IMR-90 (cell line): ENCODE data around the gene GMCL1. TPM values are rescaled to one million over a fixed set of nuclear protein-coding genes. Genes with fewer than 3 reads are reported as not detected.

Experiments
- ATAC-seq: fragments of 200-7000 bp; cut with Tn5 transposase; 2 replicates; pipeline ENCODE4 v1.9.1; 2020; ENCODE audit warnings: low read depth, mild to moderate bottlenecking, moderate library complexity
- BruUV-seq: library from RNA; stranded (reverse); fragments of 400-500 nt; replicated peaks from 2 replicates; lab custom pipeline; 2021; lab: Mats Ljungman, UMichigan
- CTCF ChIA-PET: fragments of 300-600 bp; formaldehyde crosslinking; extraction: SDS; loops from one replicate; lab custom pipeline; 2021; ENCODE audit warnings: antibody characterized with exemption; lab: Yijun Ruan, JAX
- POLR2A ChIA-PET: fragments of 300-600 bp; sonication (Branson Sonifier 250); formaldehyde crosslinking; loops from one replicate; lab custom pipeline; 2022; ENCODE audit warnings: antibody characterized with exemption; ENCODE audit not compliant: unreplicated experiment; lab: Charles Lee
- DNase-seq: peaks from one replicate; pipeline ENCODE4 v3.0.0; 2013
- H2AFZ ChIP-seq: replicated peaks from 2 replicates; pipeline ENCODE3; 2013; ENCODE audit warnings: low read length, mild to moderate bottlenecking; ENCODE audit not compliant: poor library complexity
- H2AK5ac ChIP-seq: 2 replicates; pipeline ENCODE4 v1.6.1; 2013; ENCODE audit warnings: low read depth, low read length, inconsistent platforms
- H2AK9ac ChIP-seq: replicated peaks from 2 replicates; pipeline ENCODE3; 2013; ENCODE audit warnings: mild to moderate bottlenecking, low read depth, low read length, moderate library complexity; ENCODE audit not compliant: poor library complexity
- H2BK120ac ChIP-seq: 2 replicates; pipeline ENCODE4 v1.6.1; 2013; ENCODE audit warnings: low read depth, low read length, inconsistent platforms
- H2BK15ac ChIP-seq: 3 replicates; pipeline ENCODE4 v1.6.1; 2013; ENCODE audit warnings: low read depth, low read length, inconsistent platforms
- H2BK20ac ChIP-seq: 2 replicates; pipeline ENCODE4 v1.6.1; 2013; ENCODE audit warnings: low read depth, mild to moderate bottlenecking, inconsistent platforms, low read length, moderate library complexity
- H2BK5ac ChIP-seq: 2 replicates; pipeline ENCODE4 v1.6.1; 2013; ENCODE audit warnings: mild to moderate bottlenecking, low read depth, low read length, inconsistent platforms; ENCODE audit not compliant: poor library complexity, severe bottlenecking
- H3K14ac ChIP-seq: replicated peaks from 2 replicates; pipeline ENCODE4 v1.6.1; 2013; ENCODE audit warnings: low read depth, low read length, inconsistent platforms
- H3K18ac ChIP-seq: 2 replicates; pipeline ENCODE4 v1.6.1; 2013; ENCODE audit warnings: low read depth, low read length, control low read depth
- H3K23ac ChIP-seq: 2 replicates; pipeline ENCODE4 v1.6.1; 2013; ENCODE audit warnings: low read depth, low read length, inconsistent platforms
- H3K27ac ChIP-seq: 2 replicates; pipeline ENCODE4 v1.5.1; 2013; ENCODE audit warnings: mild to moderate bottlenecking, control low read depth, low read length; ENCODE audit not compliant: insufficient read depth
- H3K27me3 ChIP-seq: 2 replicates; pipeline ENCODE4 v1.6.1; 2013; ENCODE audit warnings: low read length; ENCODE audit not compliant: control insufficient read depth, insufficient read depth
- H3K36me3 ChIP-seq: 2 replicates; pipeline ENCODE4 v1.6.1; 2013; ENCODE audit warnings: low read length, mixed read lengths; ENCODE audit not compliant: control insufficient read depth, insufficient read depth
- H3K4ac ChIP-seq: 2 replicates; pipeline ENCODE4 v1.6.1; 2013; ENCODE audit warnings: low read depth, low read length, inconsistent platforms
- H3K4me1 ChIP-seq: 2 replicates; pipeline ENCODE4 v1.6.1; 2013; ENCODE audit warnings: low read length, mixed read lengths; ENCODE audit not compliant: control insufficient read depth, insufficient read depth
- H3K4me2 ChIP-seq: 2 replicates; pipeline ENCODE4 v1.6.1; 2013; ENCODE audit warnings: low read depth, mild to moderate bottlenecking, control low read depth, low read length, moderate library complexity
- H3K4me3 ChIP-seq: 2 replicates; pipeline ENCODE4 v1.5.1; 2013; ENCODE audit warnings: low read depth, mild to moderate bottlenecking, control low read depth, low read length, moderate library complexity; ENCODE audit not compliant: insufficient read depth
- H3K56ac ChIP-seq: 2 replicates; pipeline ENCODE4 v1.6.1; 2013; ENCODE audit warnings: low read length, inconsistent platforms; ENCODE audit not compliant: insufficient read depth; ENCODE audit errors: extremely low read depth
- H3K79me1 ChIP-seq, 2 experiments: 2 replicates each; pipeline ENCODE4 v1.6.1; 2013; ENCODE audit warnings: low read length in 2 of 2, inconsistent platforms in 1 of 2, low read depth in 1 of 2
- H3K9ac ChIP-seq: 2 replicates; pipeline ENCODE4 v1.6.1; 2013; ENCODE audit warnings: low read depth, low read length, control low read depth
- H3K9me1 ChIP-seq: 2 replicates; pipeline ENCODE4 v1.6.1; 2013; ENCODE audit warnings: low read length, inconsistent platforms; ENCODE audit not compliant: insufficient read depth
- H3K9me3 ChIP-seq: 2 replicates; pipeline ENCODE4 v1.6.1; 2013; ENCODE audit warnings: low read length; ENCODE audit not compliant: control insufficient read depth, insufficient read depth
- H4K20me1 ChIP-seq: 2 replicates; pipeline ENCODE4 v1.6.1; 2013; ENCODE audit warnings: low read length, inconsistent platforms; ENCODE audit not compliant: insufficient read depth
- H4K5ac ChIP-seq: 2 replicates; pipeline ENCODE4 v1.6.1; 2013; ENCODE audit warnings: mild to moderate bottlenecking, low read depth, low read length, control low read depth
- H4K8ac ChIP-seq, 2 experiments: 2 replicates each; pipeline ENCODE4 v1.6.1; 2013; ENCODE audit warnings: low read depth in 2 of 2, low read length in 2 of 2, control low read depth in 1 of 2, inconsistent platforms in 1 of 2
- H4K91ac ChIP-seq: 2 replicates; pipeline ENCODE4 v1.6.1; 2013; ENCODE audit warnings: low read depth, low read length, inconsistent platforms; ENCODE audit not compliant: insufficient read depth
- BHLHE40 ChIP-seq: fragments of 150-350 bp; IDR thresholded peaks from 2 replicates; pipeline ENCODE4 v1.6.1; 2016; ENCODE audit warnings: mild to moderate bottlenecking, low read depth, low read length
- CEBPB ChIP-seq: IDR thresholded peaks from 2 replicates; pipeline ENCODE4 v1.6.1; 2012; ENCODE audit warnings: low read depth, low read length, improper control_type of control experiment
- CHD1 ChIP-seq: IDR thresholded peaks from 2 replicates; pipeline ENCODE4 v1.6.1; 2012; ENCODE audit warnings: low read depth, low read length, improper control_type of control experiment
- FOS ChIP-seq: fragments of 150-350 bp; IDR thresholded peaks from 2 replicates; pipeline ENCODE4 v1.6.1; 2016; ENCODE audit warnings: low read depth, low read length
- MAFK ChIP-seq: IDR thresholded peaks from 2 replicates; pipeline ENCODE4 v1.6.1; 2012; ENCODE audit warnings: low read depth, low read length, improper control_type of control experiment
- MAZ ChIP-seq: IDR thresholded peaks from 2 replicates; pipeline ENCODE4 v1.6.1; 2012; ENCODE audit warnings: low read depth, mild to moderate bottlenecking, low read length, improper control_type of control experiment, moderate library complexity, borderline replicate concordance
- MXI1 ChIP-seq: IDR thresholded peaks from 2 replicates; pipeline ENCODE4 v1.6.1; 2012; ENCODE audit warnings: low read depth, mild to moderate bottlenecking, low read length, moderate library complexity, borderline replicate concordance
- NFE2L2 ChIP-seq: fragments of 150-350 bp; IDR thresholded peaks from 2 replicates; pipeline ENCODE4 v1.6.1; 2016; ENCODE audit warnings: low read depth, mild to moderate bottlenecking, low read length
- POLR2A ChIP-seq: IDR thresholded peaks from 2 replicates; pipeline ENCODE4 v1.6.1; 2012; ENCODE audit warnings: mild to moderate bottlenecking, low read depth, low read length
- RAD21 ChIP-seq: IDR thresholded peaks from 2 replicates; pipeline ENCODE4 v1.6.1; 2012; ENCODE audit warnings: low read length, improper control_type of control experiment
- RCOR1 ChIP-seq: IDR thresholded peaks from 2 replicates; pipeline ENCODE4 v1.6.1; 2012; ENCODE audit warnings: mild to moderate bottlenecking, low read length, improper control_type of control experiment; ENCODE audit not compliant: insufficient replicate concordance
- RFX5 ChIP-seq: IDR thresholded peaks from 2 replicates; pipeline ENCODE4 v1.8.0; 2012; ENCODE audit warnings: low read depth, mild to moderate bottlenecking, low read length, moderate library complexity
- SMC3 ChIP-seq: fragments of 150-350 bp; IDR thresholded peaks from 2 replicates; pipeline ENCODE4 v1.6.1; 2016; ENCODE audit warnings: low read depth, mild to moderate bottlenecking, antibody characterized with exemption, low read length, moderate library complexity
- WGBS, 2 experiments: methylation state at CpG; one replicate each; pipeline versions ENCODE4 v1.1.5 to v1.1.7; 2013; ENCODE audit warnings: missing lambda C conversion rate in 2 of 2; ENCODE audit not compliant: insufficient read length in 1 of 2; ENCODE audit errors: extremely low coverage in 2 of 2; 5-methylcytosine and 5-hydroxymethylcytosine counted together
- dilution Hi-C: fragments of 300-500 bp; cut with HindIII; formaldehyde crosslinking; loops from one replicate; pipeline ENCODE4 v1.14.3; 2018; ENCODE audit warnings: low sequenced_read_pairs; ENCODE audit not compliant: unreplicated experiment
- in situ Hi-C: fragments of 300-500 bp; cut with MboI; formaldehyde crosslinking; loops from 3 replicates; pipeline ENCODE4 v1.14.3; 2019; ENCODE audit warnings: low sequenced_read_pairs, inconsistent platforms, mixed read lengths
- intact Hi-C: fragments of 100-400 bp; cut with micrococcal nuclease; formaldehyde crosslinking; loops from 2 replicates; pipeline ENCODE4 v1.10.0; 2022
- polyA plus RNA-seq, 3 experiments: library from polyadenylated mRNA; depleted of rRNA; stranded (reverse); fragments of >200 nt; gene quantifications; 2 replicates each; pipeline ENCODE4 v1.2.3, GENCODE V29; 2012; ENCODE audit warnings: low replicate concordance in 1 of 3
- total RNA-seq: library from RNA; depleted of rRNA; stranded (reverse); fragments of >200 nt; gene quantifications from 2 replicates; pipeline ENCODE4 v1.2.3, GENCODE V29; 2012
- TF ChIP-seq, protein P1 (sequence below): fragments of 150-350 bp; IDR thresholded peaks from 2 replicates; pipeline ENCODE4 v1.6.1; 2016; ENCODE audit warnings: low read depth, mild to moderate bottlenecking, low read length, moderate library complexity, borderline replicate concordance
- TF ChIP-seq, protein P2 (sequence below): conservative IDR thresholded peaks from 2 replicates; pipeline ENCODE4 v1.5.1; 2012; ENCODE audit warnings: mild to moderate bottlenecking, low read depth, low read length, improper control_type of control experiment
- TF ChIP-seq, protein P3 (sequence below): fragments of 150-350 bp; IDR thresholded peaks from 2 replicates; pipeline ENCODE4 v1.6.1; 2017; ENCODE audit warnings: mild to moderate bottlenecking, antibody characterized with exemption, low read length, low read depth

Gene GMCL1
- total and polyA plus RNA-seq, 2 of the 4 experiments (the other 2 are of a cell fraction): 2.8 to 3.4 TPM

DNA sequence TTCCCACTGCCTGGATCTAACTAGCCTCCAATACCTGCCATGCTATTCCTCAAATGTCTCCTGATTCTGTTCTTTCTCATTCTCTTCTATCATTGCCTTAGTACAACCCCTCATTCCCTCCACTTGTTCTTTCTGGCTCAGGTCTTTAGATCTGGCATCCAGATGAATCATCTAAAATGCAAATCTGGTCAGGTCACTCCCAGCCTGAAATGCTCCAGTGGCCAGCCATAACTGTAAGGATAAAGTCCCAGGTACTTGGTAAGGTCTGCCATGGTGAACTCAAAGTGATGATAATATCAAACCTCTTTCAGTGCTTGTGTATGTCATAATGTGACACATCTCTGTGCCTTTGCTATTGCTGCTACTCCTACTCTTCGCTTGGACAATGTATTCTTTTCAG lies 61.4 kb downstream of the GMCL1 start:
- POLR2A ChIA-PET: no interaction called here
- dilution Hi-C loops: no loop called here
- Histone ChIP-seq H3K18ac (no peak overlapping the region), H2BK120ac (no peak overlapping the region), H2BK5ac (no peak overlapping the region), H3K36me3 (peaks cover 3% of the 10 kb centered on the region), H3K9ac (no peak overlapping the region), H3K9me1 (no peaks in the 10 kb centered on the region), H3K79me1 (peaks cover 11 to 21% of the 10 kb centered on the region in 2 experiments; a peak in 2 of 4 replicates), H3K56ac (no peak overlapping the region), H3K4ac (no peak overlapping the region), H3K27ac (no peak overlapping the region), H3K4me3 (no peak overlapping the region), H2AFZ (no peak overlapping the region), H3K9me3 (peaks cover 2% of the 10 kb centered on the region; the same call in 1 of the 2 replicates), H4K91ac (no peak overlapping the region), H2AK5ac (no peak overlapping the region), H4K20me1 (no peaks in the 10 kb centered on the region; the same call in 1 of the 2 replicates), H2AK9ac (no peak overlapping the region), H2BK20ac (no peak overlapping the region), H4K8ac (no peak overlapping the region), H4K5ac (no peak overlapping the region), H3K27me3 (no peaks in the 10 kb centered on the region), H3K14ac (no peak overlapping the region), H3K4me2 (no peak overlapping the region), H2BK15ac (no peak overlapping the region), H3K23ac (no peak overlapping the region), H3K4me1 (peaks cover 4% of the 10 kb centered on the region; the same call in 1 of the 2 replicates)
- intact Hi-C loops: no loop called here
- in situ Hi-C loops: no loop called here
- no CpG with 5 or more reads among the region's 1 CpG for WGBS, 2 experiments
- BruUV-seq: no TSS peak
- TF ChIP-seq MAFK: no peak
- no peak for TF ChIP-seq RCOR1
- no peak for TF ChIP-seq RFX5
- TF ChIP-seq SMC3: no peak
- TF ChIP-seq CHD1: no peak
- TF ChIP-seq BHLHE40: no peak
- TF ChIP-seq MXI1: no peak
- no peak for TF ChIP-seq MAZ
- TF ChIP-seq, protein P1, sequence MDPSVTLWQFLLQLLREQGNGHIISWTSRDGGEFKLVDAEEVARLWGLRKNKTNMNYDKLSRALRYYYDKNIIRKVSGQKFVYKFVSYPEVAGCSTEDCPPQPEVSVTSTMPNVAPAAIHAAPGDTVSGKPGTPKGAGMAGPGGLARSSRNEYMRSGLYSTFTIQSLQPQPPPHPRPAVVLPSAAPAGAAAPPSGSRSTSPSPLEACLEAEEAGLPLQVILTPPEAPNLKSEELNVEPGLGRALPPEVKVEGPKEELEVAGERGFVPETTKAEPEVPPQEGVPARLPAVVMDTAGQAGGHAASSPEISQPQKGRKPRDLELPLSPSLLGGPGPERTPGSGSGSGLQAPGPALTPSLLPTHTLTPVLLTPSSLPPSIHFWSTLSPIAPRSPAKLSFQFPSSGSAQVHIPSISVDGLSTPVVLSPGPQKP: no peak
- TF ChIP-seq CEBPB: no peak
- no peak for TF ChIP-seq POLR2A
- no peak for TF ChIP-seq NFE2L2
- TF ChIP-seq, protein P2, sequence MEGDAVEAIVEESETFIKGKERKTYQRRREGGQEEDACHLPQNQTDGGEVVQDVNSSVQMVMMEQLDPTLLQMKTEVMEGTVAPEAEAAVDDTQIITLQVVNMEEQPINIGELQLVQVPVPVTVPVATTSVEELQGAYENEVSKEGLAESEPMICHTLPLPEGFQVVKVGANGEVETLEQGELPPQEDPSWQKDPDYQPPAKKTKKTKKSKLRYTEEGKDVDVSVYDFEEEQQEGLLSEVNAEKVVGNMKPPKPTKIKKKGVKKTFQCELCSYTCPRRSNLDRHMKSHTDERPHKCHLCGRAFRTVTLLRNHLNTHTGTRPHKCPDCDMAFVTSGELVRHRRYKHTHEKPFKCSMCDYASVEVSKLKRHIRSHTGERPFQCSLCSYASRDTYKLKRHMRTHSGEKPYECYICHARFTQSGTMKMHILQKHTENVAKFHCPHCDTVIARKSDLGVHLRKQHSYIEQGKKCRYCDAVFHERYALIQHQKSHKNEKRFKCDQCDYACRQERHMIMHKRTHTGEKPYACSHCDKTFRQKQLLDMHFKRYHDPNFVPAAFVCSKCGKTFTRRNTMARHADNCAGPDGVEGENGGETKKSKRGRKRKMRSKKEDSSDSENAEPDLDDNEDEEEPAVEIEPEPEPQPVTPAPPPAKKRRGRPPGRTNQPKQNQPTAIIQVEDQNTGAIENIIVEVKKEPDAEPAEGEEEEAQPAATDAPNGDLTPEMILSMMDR: no peak
- no peak for TF ChIP-seq RAD21
- no peak for TF ChIP-seq FOS
- TF ChIP-seq, protein P3, sequence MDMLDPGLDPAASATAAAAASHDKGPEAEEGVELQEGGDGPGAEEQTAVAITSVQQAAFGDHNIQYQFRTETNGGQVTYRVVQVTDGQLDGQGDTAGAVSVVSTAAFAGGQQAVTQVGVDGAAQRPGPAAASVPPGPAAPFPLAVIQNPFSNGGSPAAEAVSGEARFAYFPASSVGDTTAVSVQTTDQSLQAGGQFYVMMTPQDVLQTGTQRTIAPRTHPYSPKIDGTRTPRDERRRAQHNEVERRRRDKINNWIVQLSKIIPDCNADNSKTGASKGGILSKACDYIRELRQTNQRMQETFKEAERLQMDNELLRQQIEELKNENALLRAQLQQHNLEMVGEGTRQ: no peak
- ATAC-seq: no peak
- DNase-seq: no peak
- CTCF ChIA-PET: no interaction called here
